ENCODE data around the gene RCN1. TPM values are rescaled to one million over a fixed set of nuclear protein-coding genes. Genes with fewer than 3 reads are reported as not detected.

RCN1 gene
- total RNA-seq, 2 experiments from 2014 or later, result 16.3 to 21.0 TPM

DNA sequence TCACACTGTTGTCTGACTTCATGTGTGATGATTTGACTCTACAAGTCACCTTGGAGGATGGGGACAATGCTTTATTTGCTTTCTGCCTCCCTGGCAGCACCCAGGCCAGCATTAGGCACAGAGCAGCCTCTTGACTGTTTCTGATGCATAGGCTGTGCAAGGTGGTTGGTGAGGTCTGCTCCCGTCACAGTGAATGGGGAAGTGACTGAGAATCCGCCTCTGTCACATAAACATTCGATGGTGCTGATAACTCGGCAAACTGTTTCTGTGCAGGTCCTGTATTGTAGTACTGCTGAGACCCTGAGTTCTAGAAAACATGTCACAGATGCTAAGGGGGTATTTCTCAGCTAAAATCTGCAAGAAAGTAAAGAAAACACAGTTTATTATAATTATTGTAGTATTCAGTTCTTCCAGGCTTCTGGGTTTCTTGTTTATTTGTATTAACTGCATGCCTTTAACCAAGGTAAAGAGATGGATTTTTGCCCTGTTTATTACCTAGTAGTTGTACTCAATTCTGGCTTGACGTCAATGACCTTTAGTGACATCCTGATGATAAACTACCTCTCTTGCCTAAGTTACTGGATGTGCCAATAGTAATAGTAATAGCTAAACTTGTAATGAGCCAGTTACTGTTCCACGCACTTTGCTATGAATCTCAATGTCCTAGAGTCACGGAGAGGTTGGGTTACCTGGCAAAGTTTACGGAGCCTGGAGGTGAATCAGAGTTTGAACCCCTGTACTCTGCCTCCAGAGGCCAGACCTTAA is 24.8 kb upstream of the RCN1 start:
- H3K27me3 Mint-ChIP-seq, result peaks cover 46% of the 10 kb centered on the region
- no peak for DNase-seq
- no peaks in the 10 kb centered on the region for H3K4me1 Mint-ChIP-seq
- no peak overlapping the region for H3K4me3 Mint-ChIP-seq
- H3K9me3 Mint-ChIP-seq, result no peaks in the 10 kb centered on the region
- H3K27ac Mint-ChIP-seq, result no peak overlapping the region
- no peaks in the 10 kb centered on the region for H3K36me3 Mint-ChIP-seq (ENCODE audit: low read depth)
- ChIA-PET CTCF (interaction anchor here (0.9 to 1.2 kb wide), 2 partner anchors 13 to 110 kb away, joined by 3 read pairs; no protein-coding TSS in a partner anchor), POLR2A (no interaction called here)

DNA sequence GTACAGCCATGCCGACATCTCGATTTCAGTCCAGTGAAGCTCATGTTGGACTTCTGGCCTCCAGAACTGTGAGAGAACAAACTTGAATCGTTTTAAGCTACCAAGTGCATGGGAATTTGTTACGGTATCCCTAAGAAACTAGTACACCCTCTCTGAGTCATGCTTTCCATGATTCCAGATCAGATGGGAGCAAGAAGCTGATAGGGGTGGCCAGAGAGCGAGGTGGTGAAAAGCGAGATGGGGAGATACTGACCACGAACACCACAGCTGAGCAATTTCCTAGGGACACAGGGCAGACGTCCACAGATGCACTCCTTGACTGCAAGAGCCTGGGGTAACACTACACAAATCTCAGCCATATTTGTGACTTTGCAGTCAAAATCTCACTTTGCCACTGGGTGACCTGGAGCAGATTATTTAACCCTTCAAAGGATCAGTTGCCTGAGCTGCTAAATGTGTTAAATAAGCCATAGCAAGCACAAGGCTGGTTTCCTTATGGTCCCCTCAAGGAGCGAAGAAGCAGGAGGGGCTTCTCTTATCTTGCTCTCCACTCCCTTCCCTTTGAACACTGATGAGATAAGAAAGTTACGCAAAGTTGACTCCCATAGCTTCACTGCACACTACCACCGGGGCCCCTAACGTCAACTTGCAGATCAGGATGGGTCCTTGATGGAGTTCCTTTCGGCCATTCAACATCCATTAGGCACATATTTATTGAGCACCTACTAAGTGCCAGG is 22.6 kb upstream of the RCN1 start:
- ChIA-PET CTCF (interaction anchor here (1.1 kb wide), 1 partner anchor 16 kb away, joined by 5 read pairs; no protein-coding TSS in a partner anchor), POLR2A (no interaction called here)
- no peak overlapping the region for H3K27ac Mint-ChIP-seq
- H3K27me3 Mint-ChIP-seq, result peaks cover 50% of the 10 kb centered on the region
- no peaks in the 10 kb centered on the region for H3K9me3 Mint-ChIP-seq
- H3K36me3 Mint-ChIP-seq (ENCODE audit: low read depth), result no peaks in the 10 kb centered on the region
- H3K4me1 Mint-ChIP-seq, result no peaks in the 10 kb centered on the region
- no peak overlapping the region for H3K4me3 Mint-ChIP-seq
- DNase-seq, result no peak

DNA sequence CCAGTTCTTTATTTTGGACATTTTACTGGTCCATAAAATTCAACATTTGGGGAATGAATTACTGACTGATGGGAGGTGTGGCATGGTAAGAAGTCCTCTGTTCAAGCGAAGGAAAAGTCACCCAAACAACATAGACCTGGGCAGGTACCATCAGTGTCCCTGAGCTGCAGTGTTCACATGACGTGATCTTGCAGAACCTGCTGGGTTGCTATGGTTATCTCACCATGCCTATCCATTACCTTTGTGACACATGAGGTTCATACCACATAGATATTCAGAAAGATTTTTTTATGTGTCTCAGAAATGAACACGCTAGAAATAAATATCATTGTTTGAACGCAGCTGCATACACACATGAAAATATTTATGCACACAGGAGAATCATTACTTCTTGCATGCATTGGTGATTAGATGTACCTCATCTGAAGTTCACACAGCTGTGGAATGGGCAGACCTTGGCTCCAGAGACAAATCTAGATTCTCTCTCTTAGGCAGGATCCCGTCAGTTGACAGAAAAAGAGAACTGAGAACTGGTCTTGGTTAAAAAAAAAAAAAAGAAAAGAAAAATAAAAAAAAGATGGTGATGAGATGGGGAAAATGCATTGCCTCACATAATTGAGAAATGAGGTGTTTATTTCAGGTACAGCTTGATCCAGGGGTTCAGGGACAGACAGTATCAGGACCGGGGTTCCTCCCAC is 21.4 kb upstream of the RCN1 start:
- H3K9me3 Mint-ChIP-seq, result no peaks in the 10 kb centered on the region
- H3K4me1 Mint-ChIP-seq, result no peaks in the 10 kb centered on the region
- H3K27me3 Mint-ChIP-seq, result peaks cover 45% of the 10 kb centered on the region
- H3K4me3 Mint-ChIP-seq, result no peak overlapping the region
- ChIA-PET POLR2A (no interaction called here), CTCF (no interaction called here)
- DNase-seq, result no peak
- no peak overlapping the region for H3K27ac Mint-ChIP-seq
- no peaks in the 10 kb centered on the region for H3K36me3 Mint-ChIP-seq (ENCODE audit: low read depth)

DNA sequence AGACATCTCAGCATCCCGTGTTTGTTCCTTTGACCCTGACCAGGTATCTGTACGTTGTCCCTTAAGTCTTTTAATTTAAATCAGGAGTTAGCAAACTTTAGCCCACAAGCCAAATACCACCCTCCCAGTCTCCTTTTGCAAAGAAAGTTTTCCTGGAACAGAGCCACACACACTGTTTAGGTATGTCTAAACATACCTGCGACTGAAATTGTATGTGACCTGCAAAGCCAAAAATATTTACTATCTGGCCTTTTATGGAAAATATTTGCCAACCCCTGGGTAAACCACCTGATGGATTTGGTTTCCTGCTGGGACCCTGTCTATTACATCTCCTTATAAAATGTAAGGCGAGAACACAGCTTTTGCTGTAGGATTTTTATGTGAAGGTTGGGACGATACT is 20.2 kb upstream of the RCN1 start:
- H3K4me1 Mint-ChIP-seq, result no peaks in the 10 kb centered on the region
- ChIA-PET POLR2A (no interaction called here), CTCF (no interaction called here)
- no peak for DNase-seq
- H3K9me3 Mint-ChIP-seq, result no peaks in the 10 kb centered on the region
- H3K4me3 Mint-ChIP-seq, result no peak overlapping the region
- H3K27ac Mint-ChIP-seq, result no peak overlapping the region
- peaks cover 40% of the 10 kb centered on the region for H3K27me3 Mint-ChIP-seq
- no peaks in the 10 kb centered on the region for H3K36me3 Mint-ChIP-seq (ENCODE audit: low read depth)

DNA sequence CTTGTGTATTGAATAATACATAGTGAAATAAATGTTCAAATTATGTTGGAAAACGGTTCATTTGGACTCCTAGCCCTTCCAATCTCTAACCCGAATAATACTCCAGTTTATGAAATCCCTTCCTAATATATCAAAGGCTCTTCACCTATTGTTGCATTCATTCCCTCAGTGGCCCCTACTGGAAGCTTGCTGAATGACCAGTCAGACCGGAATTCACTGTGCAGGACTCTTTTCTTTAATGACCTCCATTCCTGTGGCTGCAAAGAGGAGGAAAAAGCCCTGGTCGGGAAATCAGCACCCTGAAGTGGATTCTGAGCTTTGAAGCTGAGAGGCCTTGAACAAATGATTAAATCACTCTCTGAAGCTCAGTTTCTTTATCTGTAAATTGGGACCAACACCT is 19.1 kb upstream of the RCN1 start:
- H3K27ac Mint-ChIP-seq, result no peak overlapping the region
- POLR2A ChIA-PET, result no interaction called here
- H3K27me3 Mint-ChIP-seq, result peaks cover 38% of the 10 kb centered on the region
- H3K4me3 Mint-ChIP-seq, result no peak overlapping the region
- no peaks in the 10 kb centered on the region for H3K4me1 Mint-ChIP-seq
- H3K9me3 Mint-ChIP-seq, result no peaks in the 10 kb centered on the region
- no peaks in the 10 kb centered on the region for H3K36me3 Mint-ChIP-seq (ENCODE audit: low read depth)
- DNase-seq, result no peak
- CTCF ChIA-PET, result interaction anchor here (0.6 to 0.9 kb wide), 2 partner anchors 20 to 846 kb away, joined by 3 to 5 read pairs; no protein-coding TSS in a partner anchor

DNA sequence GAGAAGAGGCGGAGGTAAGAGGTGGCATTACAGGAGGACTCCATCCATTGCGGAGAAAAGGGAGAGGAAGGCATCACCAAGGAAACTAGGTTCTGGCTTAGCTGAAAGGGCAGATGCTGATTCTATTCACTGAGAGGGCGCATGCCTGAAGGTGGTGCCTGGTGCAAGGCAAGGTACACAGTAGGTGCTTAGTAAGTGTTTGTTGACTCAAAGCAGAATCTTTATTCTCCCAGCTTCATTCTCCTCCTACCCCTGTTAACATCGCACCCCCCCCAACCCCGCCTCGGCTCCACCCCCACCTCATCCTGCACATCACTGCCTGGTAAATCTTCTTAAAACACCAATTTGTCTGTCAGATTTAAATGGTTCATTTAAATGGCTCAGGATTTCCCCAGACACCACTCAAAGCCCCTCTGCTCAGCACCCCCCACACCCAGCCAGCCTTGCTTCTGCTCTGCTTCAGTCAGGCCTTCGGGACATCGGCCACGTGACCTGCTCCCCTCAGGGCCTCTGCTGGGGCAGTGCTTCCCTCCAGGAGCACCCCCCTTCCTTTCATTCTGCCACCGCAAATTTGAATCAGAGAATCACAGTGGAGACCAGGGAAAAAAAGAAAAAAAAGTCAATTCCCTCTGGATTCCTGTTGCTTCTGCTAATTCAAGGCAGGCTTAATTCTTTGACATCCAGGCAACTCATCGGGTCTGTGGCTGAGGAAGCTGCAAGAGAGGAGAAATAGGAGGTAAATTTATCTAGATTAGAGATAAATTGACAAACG is 17.8 kb upstream of the RCN1 start:
- Mint-ChIP-seq H3K27me3 (peaks cover 32% of the 10 kb centered on the region), H3K4me3 (no peak overlapping the region), H3K4me1 (no peaks in the 10 kb centered on the region), H3K36me3 (ENCODE audit: low read depth) (no peaks in the 10 kb centered on the region), H3K27ac (no peak overlapping the region), H3K9me3 (no peaks in the 10 kb centered on the region)
- DNase-seq, result no peak
- ChIA-PET POLR2A (no interaction called here), CTCF (no interaction called here)

DNA sequence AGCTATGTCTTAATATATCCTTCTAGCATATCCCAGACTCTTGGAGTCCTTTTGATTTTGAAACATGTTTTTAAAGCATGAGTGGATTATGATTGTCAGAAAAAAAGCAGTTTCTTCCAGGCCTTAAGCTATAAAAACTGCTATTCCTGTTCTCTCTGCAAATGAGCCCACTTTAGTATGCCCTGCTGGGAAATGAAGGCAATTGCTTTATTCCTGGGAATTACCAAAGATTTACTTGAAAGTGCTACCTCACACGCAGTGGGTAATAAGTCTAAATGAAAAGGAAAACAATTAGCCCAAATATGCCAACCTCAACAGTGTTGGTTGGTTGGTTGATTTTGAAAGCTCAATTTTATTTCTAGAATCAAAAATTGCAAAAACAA is 17.2 kb upstream of the RCN1 start:
- Mint-ChIP-seq H3K4me1 (no peaks in the 10 kb centered on the region), H3K27me3 (peaks cover 26% of the 10 kb centered on the region), H3K27ac (no peak overlapping the region), H3K36me3 (ENCODE audit: low read depth) (no peaks in the 10 kb centered on the region), H3K4me3 (no peak overlapping the region), H3K9me3 (no peaks in the 10 kb centered on the region)
- DNase-seq, result no peak
- POLR2A ChIA-PET, result no interaction called here
- CTCF ChIA-PET, result interaction anchor here (0.6 kb wide), 1 partner anchor 387 kb away, joined by 3 read pairs; no protein-coding TSS in a partner anchor

DNA sequence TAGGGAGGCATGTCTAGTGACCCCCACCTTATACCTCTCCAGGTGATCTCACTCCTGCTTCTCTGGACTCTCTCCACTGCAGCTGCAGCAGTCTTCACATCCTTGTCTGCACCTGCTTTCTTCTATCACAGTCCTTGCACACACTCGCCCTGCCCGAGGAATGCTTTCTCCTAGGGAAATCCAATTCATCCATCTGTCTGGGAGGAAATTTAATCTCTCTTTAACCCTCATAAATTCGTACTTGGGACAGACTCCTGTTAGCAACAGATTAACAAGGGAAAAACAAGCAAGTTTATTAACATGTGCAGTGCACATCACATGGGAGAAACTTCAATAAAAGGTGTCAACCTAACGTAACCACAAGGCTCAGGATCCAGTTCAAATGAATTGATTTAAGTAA is 11.3 kb upstream of the RCN1 start:
- Mint-ChIP-seq H3K27me3 (peaks cover 21% of the 10 kb centered on the region), H3K4me3 (no peak overlapping the region), H3K36me3 (ENCODE audit: low read depth) (no peaks in the 10 kb centered on the region), H3K27ac (no peak overlapping the region), H3K9me3 (no peaks in the 10 kb centered on the region), H3K4me1 (no peaks in the 10 kb centered on the region)
- CTCF ChIA-PET, result no interaction called here
- POLR2A ChIA-PET, result no interaction called here
- DNase-seq, result no peak

DNA sequence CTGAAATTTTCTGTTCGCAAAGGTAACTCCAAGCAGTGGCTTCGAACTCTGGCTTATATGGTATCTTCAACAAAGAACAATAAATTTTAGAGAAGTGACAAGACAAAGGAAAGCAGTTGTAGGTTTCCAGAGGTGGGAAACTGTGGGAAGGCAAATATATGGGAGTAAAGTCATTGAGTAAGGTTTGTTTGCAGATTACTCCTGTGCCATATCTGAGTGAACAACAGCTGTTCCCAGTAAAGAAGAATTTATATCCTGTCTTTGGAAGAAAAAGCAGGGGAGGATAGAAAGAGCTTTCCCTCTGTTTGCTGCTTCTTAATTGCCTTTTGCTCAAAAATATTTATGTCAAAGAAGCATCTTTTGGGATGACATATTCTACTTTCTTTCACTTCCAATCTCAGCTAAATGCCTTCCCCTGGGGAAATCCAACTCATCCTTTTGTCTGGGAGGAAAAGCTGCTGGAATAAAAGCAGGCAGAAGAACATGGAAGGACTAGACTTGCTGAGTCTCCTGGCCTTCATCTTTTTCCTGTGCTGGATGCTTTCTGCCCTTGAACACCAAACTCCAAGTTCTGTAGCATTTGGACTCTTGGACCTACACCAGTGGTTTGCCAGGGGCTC is 10.4 kb upstream of the RCN1 start:
- no peaks in the 10 kb centered on the region for H3K4me1 Mint-ChIP-seq
- H3K4me3 Mint-ChIP-seq, result no peak overlapping the region
- H3K27me3 Mint-ChIP-seq, result peaks cover 23% of the 10 kb centered on the region
- ChIA-PET POLR2A (no interaction called here), CTCF (no interaction called here)
- no peak for DNase-seq
- H3K9me3 Mint-ChIP-seq, result no peaks in the 10 kb centered on the region
- no peak overlapping the region for H3K27ac Mint-ChIP-seq
- no peaks in the 10 kb centered on the region for H3K36me3 Mint-ChIP-seq (ENCODE audit: low read depth)

DNA sequence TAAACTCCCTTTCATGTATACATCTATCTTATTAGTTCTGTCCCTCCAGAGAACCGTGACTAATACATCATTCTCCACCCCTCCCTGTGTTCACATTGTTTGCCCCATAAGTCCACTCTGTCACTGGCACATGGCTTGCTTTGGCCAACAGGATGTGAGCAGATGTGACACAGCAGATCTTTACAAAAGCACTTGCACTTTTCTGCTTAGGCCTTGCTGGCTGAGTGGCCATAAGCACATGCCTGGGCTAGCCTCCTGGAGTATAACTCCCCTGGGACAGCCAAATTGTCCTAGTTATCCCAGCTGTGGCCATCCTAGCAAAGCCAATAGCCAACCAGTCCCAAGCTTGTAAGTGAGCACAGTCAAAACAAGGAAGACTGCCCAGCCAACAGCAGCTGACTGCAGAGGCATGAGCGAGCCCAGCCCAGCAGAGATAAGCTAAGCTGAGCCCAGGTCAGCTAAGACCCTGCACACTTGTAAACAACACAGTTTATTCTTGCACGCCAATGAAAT is 9.7 kb upstream of the RCN1 start:
- POLR2A ChIA-PET, result no interaction called here
- no peak overlapping the region for H3K27ac Mint-ChIP-seq
- no peaks in the 10 kb centered on the region for H3K9me3 Mint-ChIP-seq

DNA sequence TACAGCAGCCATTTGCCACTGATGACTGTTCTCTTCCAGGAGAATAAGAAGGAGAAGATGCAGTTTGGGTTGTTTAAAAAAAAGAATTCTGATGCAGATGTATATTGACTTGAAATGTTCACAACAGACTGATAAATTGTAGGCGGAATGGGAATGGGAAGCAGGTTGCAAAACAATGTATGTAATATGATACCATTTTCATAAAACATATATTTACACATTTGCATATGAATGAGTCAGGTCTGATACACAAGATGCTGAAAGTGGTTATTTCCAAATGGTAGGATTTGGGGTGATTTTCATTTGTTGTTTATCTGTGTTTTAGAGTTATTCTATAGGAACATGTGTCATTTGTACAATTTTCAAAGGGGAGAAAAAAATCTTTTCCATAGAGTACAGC is 9.0 kb upstream of the RCN1 start:
- Mint-ChIP-seq H3K27me3 (peaks cover 22% of the 10 kb centered on the region), H3K27ac (no peak overlapping the region), H3K4me1 (no peaks in the 10 kb centered on the region), H3K4me3 (no peak overlapping the region), H3K9me3 (no peaks in the 10 kb centered on the region), H3K36me3 (ENCODE audit: low read depth) (no peaks in the 10 kb centered on the region)
- ChIA-PET POLR2A (no interaction called here), CTCF (interaction anchor here (1.1 kb wide), 1 partner anchor 94 kb away, joined by 3 read pairs; no protein-coding TSS in a partner anchor)
- DNase-seq, result no peak

More for the DNA sequence above, 9.7 kb upstream of the RCN1 start:
- CTCF ChIA-PET, result no interaction called here
- Mint-ChIP-seq H3K4me3 (no peak overlapping the region), H3K4me1 (no peaks in the 10 kb centered on the region), H3K36me3 (ENCODE audit: low read depth) (no peaks in the 10 kb centered on the region), H3K27me3 (peaks cover 21% of the 10 kb centered on the region)
- no peak for DNase-seq

DNA sequence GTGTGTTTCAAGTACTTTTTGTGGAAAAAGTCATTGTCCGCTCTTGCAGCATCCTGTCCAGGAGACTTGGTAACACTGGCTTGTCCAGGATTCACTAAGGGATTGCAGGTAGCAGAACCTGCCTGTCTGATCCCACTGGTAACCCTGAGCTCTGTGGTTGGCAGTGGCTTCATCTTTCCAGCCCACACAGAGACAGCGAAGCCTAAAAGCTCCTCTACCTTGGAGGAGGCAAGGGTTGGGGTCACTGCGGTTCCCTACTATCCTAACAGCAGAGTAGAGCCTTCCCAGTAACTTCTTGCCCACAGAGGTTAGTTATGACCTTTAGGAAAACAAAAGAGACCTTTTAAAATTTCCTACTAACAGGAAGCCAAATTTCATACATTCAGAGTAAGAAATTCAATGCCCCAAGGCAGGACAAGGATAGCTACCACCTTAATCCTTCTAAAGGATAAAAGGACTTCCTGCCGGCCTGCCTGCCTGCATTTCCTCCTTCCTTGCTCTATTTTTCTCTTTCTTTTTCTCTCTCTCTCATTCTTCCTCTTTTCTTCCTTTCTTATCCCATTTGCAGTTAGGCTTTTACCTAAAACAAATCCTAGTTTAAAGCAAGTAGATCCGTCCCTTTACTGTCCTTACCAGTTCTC is 8.4 kb upstream of the RCN1 start:
- no peak overlapping the region for H3K27ac Mint-ChIP-seq
- H3K4me1 Mint-ChIP-seq, result peaks cover under 1% of the 10 kb centered on the region
- peaks cover 23% of the 10 kb centered on the region for H3K27me3 Mint-ChIP-seq
- ChIA-PET POLR2A (no interaction called here), CTCF (interaction anchor here (1.1 kb wide), 1 partner anchor 93 kb away, joined by 3 read pairs; no protein-coding TSS in a partner anchor)
- no peak for DNase-seq
- no peaks in the 10 kb centered on the region for H3K36me3 Mint-ChIP-seq (ENCODE audit: low read depth)
- H3K9me3 Mint-ChIP-seq, result no peaks in the 10 kb centered on the region
- H3K4me3 Mint-ChIP-seq, result no peak overlapping the region
